ENCODE results near the gene ZNF331.

The ZNF331 gene

GRCh38 chr19:53531457-53531856 is 6.5 kb upstream of the ZNF331 start:
- no peak overlapping the region for H3K4ac ChIP-seq (ENCODE audit: low read length)

DNA sequence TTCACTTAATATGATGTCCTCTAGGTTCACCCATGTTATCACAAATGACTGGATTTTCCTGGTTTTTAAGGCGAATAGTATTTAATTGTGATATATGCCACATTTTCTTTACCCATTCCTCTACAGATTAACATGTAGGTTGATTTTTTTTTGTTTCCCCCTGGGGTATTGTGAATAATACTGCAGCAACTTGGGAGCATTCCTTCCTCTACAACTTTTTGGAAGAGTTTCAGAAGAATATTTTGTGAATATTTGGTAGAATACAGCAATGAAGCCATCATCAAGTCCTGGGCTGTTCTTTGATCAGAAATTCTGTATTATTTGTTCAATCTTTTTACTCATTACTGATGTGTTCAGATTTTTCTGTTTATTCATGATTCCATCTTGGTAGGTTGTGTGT is 5.6 kb upstream of the ZNF331 start:
- H2BK12ac ChIP-seq (ENCODE audit: low read length): no peak overlapping the region
- H3K4ac ChIP-seq (ENCODE audit: low read length): no peak overlapping the region
- H2BK5ac ChIP-seq (ENCODE audit: low read length): no peak overlapping the region
- H4K8ac ChIP-seq (ENCODE audit: low read depth, low read length): no peak overlapping the region
- H3K27ac ChIP-seq (replicated peaks; ENCODE audit: low read length): no peak overlapping the region
- H3K18ac ChIP-seq (ENCODE audit: low read length): no peak overlapping the region
- H3K14ac ChIP-seq (ENCODE audit: low read length): no peak overlapping the region
- H3K4me1 ChIP-seq (ENCODE audit: control insufficient read depth in 2 of 2, insufficient read depth in 1 of 2, low read depth in 1 of 2, low read length in 2 of 2): no peaks in the 10 kb centered on the region
- H2AK5ac ChIP-seq (ENCODE audit: low read depth, low read length): no peak overlapping the region
- no peak overlapping the region for H2AFZ ChIP-seq (ENCODE audit: low read length)
- H2BK15ac ChIP-seq (ENCODE audit: low read length): no peak overlapping the region
- H4K91ac ChIP-seq (ENCODE audit: low read depth, low read length, poor library complexity): no peak overlapping the region
- peaks cover 0 to 51% of the 10 kb centered on the region in 2 donors for H3K36me3 ChIP-seq (replicated peaks in 1 of 2; ENCODE audit: control insufficient read depth in 2 of 2, insufficient read depth in 2 of 2, low read length in 2 of 2)
- WGBS, 2 donors (ENCODE audit: extremely low coverage in 2 of 2, insufficient read length in 2 of 2, insufficient replicate concordance in 1 of 2): no CpG with 5 or more reads among the region's 1 CpG
- no peak overlapping the region for H3K4me2 ChIP-seq (ENCODE audit: insufficient read depth, low read length, poor library complexity, severe bottlenecking)
- no peaks in the 10 kb centered on the region for H3K79me1 ChIP-seq (ENCODE audit: low read depth, low read length)
- H3K27me3 ChIP-seq (ENCODE audit: control insufficient read depth in 3 of 3, insufficient read depth in 3 of 3, low read depth in 1 of 3, low read length in 3 of 3): no peaks in the 10 kb centered on the region
- no peak overlapping the region for H2BK120ac ChIP-seq (ENCODE audit: low read depth, low read length)
- no peak overlapping the region for H3K23ac ChIP-seq (ENCODE audit: low read depth, low read length, poor library complexity)
- no peak for DNase-seq (ENCODE audit: low spot score)
- H3K9me3 ChIP-seq (replicated peaks in 1 of 2; ENCODE audit: control insufficient read depth in 2 of 2, insufficient read depth in 1 of 2, low read depth in 1 of 2, low read length in 2 of 2): no peaks in the 10 kb centered on the region
- no peak overlapping the region for H3K9ac ChIP-seq (ENCODE audit: low read depth, low read length, poor library complexity)
- no peak overlapping the region for H3K4me3 ChIP-seq (ENCODE audit: low read length in 2 of 2)

More at GRCh38 chr19:53531457-53531856, 6.5 kb upstream of the ZNF331 start:
- H2AFZ ChIP-seq (ENCODE audit: low read length): no peak overlapping the region
- no peak overlapping the region for H3K4me3 ChIP-seq (ENCODE audit: low read length in 2 of 2)
- DNase-seq (ENCODE audit: low spot score): no peak
- no peak overlapping the region for H2BK120ac ChIP-seq (ENCODE audit: low read depth, low read length)
- H3K9ac ChIP-seq (ENCODE audit: low read depth, low read length, poor library complexity): no peak overlapping the region
- H3K36me3 ChIP-seq (replicated peaks in 1 of 2; ENCODE audit: control insufficient read depth in 2 of 2, insufficient read depth in 2 of 2, low read length in 2 of 2): peaks cover 0 to 49% of the 10 kb centered on the region in 2 donors
- no peak overlapping the region for H3K14ac ChIP-seq (ENCODE audit: low read length)
- no CpG with 5 or more reads among the region's 4 CpGs for WGBS, 2 donors (ENCODE audit: extremely low coverage in 2 of 2, insufficient read length in 2 of 2, insufficient replicate concordance in 1 of 2)
- H3K18ac ChIP-seq (ENCODE audit: low read length): no peak overlapping the region
- H3K4me1 ChIP-seq (ENCODE audit: control insufficient read depth in 2 of 2, insufficient read depth in 1 of 2, low read depth in 1 of 2, low read length in 2 of 2): no peaks in the 10 kb centered on the region
- no peak overlapping the region for H2AK5ac ChIP-seq (ENCODE audit: low read depth, low read length)
- H3K27me3 ChIP-seq (ENCODE audit: control insufficient read depth in 3 of 3, insufficient read depth in 3 of 3, low read depth in 1 of 3, low read length in 3 of 3): no peaks in the 10 kb centered on the region
- H3K9me3 ChIP-seq (replicated peaks in 1 of 2; ENCODE audit: control insufficient read depth in 2 of 2, insufficient read depth in 1 of 2, low read depth in 1 of 2, low read length in 2 of 2): no peaks in the 10 kb centered on the region
- H3K23ac ChIP-seq (ENCODE audit: low read depth, low read length, poor library complexity): no peak overlapping the region
- H2BK5ac ChIP-seq (ENCODE audit: low read length): no peak overlapping the region
- no peak overlapping the region for H4K8ac ChIP-seq (ENCODE audit: low read depth, low read length)
- no peak overlapping the region for H2BK12ac ChIP-seq (ENCODE audit: low read length)
- H2BK15ac ChIP-seq (ENCODE audit: low read length): no peak overlapping the region
- no peak overlapping the region for H3K27ac ChIP-seq (replicated peaks; ENCODE audit: low read length)
- H3K79me1 ChIP-seq (ENCODE audit: low read depth, low read length): no peaks in the 10 kb centered on the region
- no peak overlapping the region for H4K91ac ChIP-seq (ENCODE audit: low read depth, low read length, poor library complexity)
- no peak overlapping the region for H3K4me2 ChIP-seq (ENCODE audit: insufficient read depth, low read length, poor library complexity, severe bottlenecking)

- Histone ChIP-seq H3K27me3 (ENCODE audit: control insufficient read depth in 3 of 3, insufficient read depth in 3 of 3, low read depth in 1 of 3, low read length in 3 of 3) (no peaks in the 10 kb centered on the region), H3K4me2 (ENCODE audit: insufficient read depth, low read length, poor library complexity, severe bottlenecking) (no peak overlapping the region), H3K4ac (ENCODE audit: low read length) (no peak overlapping the region), H3K4me1 (ENCODE audit: control insufficient read depth in 2 of 2, insufficient read depth in 1 of 2, low read depth in 1 of 2, low read length in 2 of 2) (peaks cover 0 to 2% of the 10 kb centered on the region in 2 donors), H3K36me3 (replicated peaks in 1 of 2; ENCODE audit: control insufficient read depth in 2 of 2, insufficient read depth in 2 of 2, low read length in 2 of 2) (peaks cover 8 to 45% of the 10 kb centered on the region in 2 donors), H3K23ac (ENCODE audit: low read depth, low read length, poor library complexity) (no peak overlapping the region), H3K4me3 (ENCODE audit: low read length in 2 of 2) (no peak overlapping the region), H2BK120ac (ENCODE audit: low read depth, low read length) (no peak overlapping the region), H3K27ac (replicated peaks; ENCODE audit: low read length) (no peak overlapping the region), H3K79me1 (ENCODE audit: low read depth, low read length) (peaks cover 4% of the 10 kb centered on the region), H2BK5ac (ENCODE audit: low read length) (no peak overlapping the region), H2AFZ (ENCODE audit: low read length) (no peak overlapping the region), H2BK12ac (ENCODE audit: low read length) (no peak overlapping the region), H3K14ac (ENCODE audit: low read length) (no peak overlapping the region), H3K18ac (ENCODE audit: low read length) (no peak overlapping the region), H3K9me3 (replicated peaks in 1 of 2; ENCODE audit: control insufficient read depth in 2 of 2, insufficient read depth in 1 of 2, low read depth in 1 of 2, low read length in 2 of 2) (no peaks in the 10 kb centered on the region), H3K9ac (ENCODE audit: low read depth, low read length, poor library complexity) (no peak overlapping the region), H2BK15ac (ENCODE audit: low read length) (no peak overlapping the region), H4K91ac (ENCODE audit: low read depth, low read length, poor library complexity) (no peak overlapping the region), H2AK5ac (ENCODE audit: low read depth, low read length) (no peak overlapping the region), H4K8ac (ENCODE audit: low read depth, low read length) (no peak overlapping the region)
- DNase-seq (ENCODE audit: low spot score): no peak
Observed at GRCh38 chr19:53536225-53536548, 1.8 kb upstream of the ZNF331 start.

GRCh38 chr19:53537121-53537520 is 824 bp upstream of the ZNF331 start:
- Histone ChIP-seq H3K27ac (replicated peaks; ENCODE audit: low read length) (no peak overlapping the region), H3K4ac (ENCODE audit: low read length) (no peak overlapping the region), H2BK15ac (ENCODE audit: low read length) (no peak overlapping the region), H2BK12ac (ENCODE audit: low read length) (no peak overlapping the region), H3K36me3 (replicated peaks in 1 of 2; ENCODE audit: control insufficient read depth in 2 of 2, insufficient read depth in 2 of 2, low read length in 2 of 2) (peaks cover 8 to 43% of the 10 kb centered on the region in 2 donors), H3K4me1 (ENCODE audit: control insufficient read depth in 2 of 2, insufficient read depth in 1 of 2, low read depth in 1 of 2, low read length in 2 of 2) (peaks cover 0 to 2% of the 10 kb centered on the region in 2 donors), H3K4me3 (ENCODE audit: low read length in 2 of 2) (no peak overlapping the region), H2BK5ac (ENCODE audit: low read length) (peak overlapping the region; percentile 3), H4K91ac (ENCODE audit: low read depth, low read length, poor library complexity) (no peak overlapping the region), H4K8ac (ENCODE audit: low read depth, low read length) (no peak overlapping the region), H2AFZ (ENCODE audit: low read length) (peak overlapping the region; percentile 93), H3K9me3 (replicated peaks in 1 of 2; ENCODE audit: control insufficient read depth in 2 of 2, insufficient read depth in 1 of 2, low read depth in 1 of 2, low read length in 2 of 2) (no peaks in the 10 kb centered on the region), H3K4me2 (ENCODE audit: insufficient read depth, low read length, poor library complexity, severe bottlenecking) (peak overlapping the region; percentile 31), H2AK5ac (ENCODE audit: low read depth, low read length) (no peak overlapping the region), H3K23ac (ENCODE audit: low read depth, low read length, poor library complexity) (no peak overlapping the region), H3K18ac (ENCODE audit: low read length) (peak overlapping the region; percentile 19), H3K27me3 (ENCODE audit: control insufficient read depth in 3 of 3, insufficient read depth in 3 of 3, low read depth in 1 of 3, low read length in 3 of 3) (no peaks in the 10 kb centered on the region), H3K9ac (ENCODE audit: low read depth, low read length, poor library complexity) (no peak overlapping the region), H2BK120ac (ENCODE audit: low read depth, low read length) (no peak overlapping the region), H3K79me1 (ENCODE audit: low read depth, low read length) (peaks cover 4% of the 10 kb centered on the region), H3K14ac (ENCODE audit: low read length) (no peak overlapping the region)
- no CpG with 5 or more reads among the region's 11 CpGs for WGBS, 2 donors (ENCODE audit: extremely low coverage in 2 of 2, insufficient read length in 2 of 2, insufficient replicate concordance in 1 of 2)
- no peak for DNase-seq (ENCODE audit: low spot score)
